ENCODE data around the gene CNTN4.

DNA sequence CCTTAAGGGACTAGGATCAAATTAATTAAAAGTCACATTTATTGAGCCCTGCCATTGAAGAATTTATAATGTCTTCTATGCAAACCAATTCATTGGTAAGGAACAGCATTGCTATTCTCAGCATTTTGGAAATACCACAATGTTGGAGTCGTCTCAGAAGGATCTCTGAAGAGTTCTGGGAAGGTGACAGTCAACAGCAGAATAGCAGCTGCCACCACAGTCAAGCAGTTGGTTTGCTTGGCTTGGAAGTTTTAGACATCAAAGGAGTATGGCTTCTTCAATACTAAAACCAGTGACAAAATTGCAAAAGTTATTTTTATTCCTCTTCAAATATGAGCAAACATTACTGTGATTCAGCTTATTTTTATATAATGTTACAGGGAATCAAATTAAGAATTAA, 167.9 kb downstream of the CNTN4 start:
- TF ChIP-seq, protein P1, sequence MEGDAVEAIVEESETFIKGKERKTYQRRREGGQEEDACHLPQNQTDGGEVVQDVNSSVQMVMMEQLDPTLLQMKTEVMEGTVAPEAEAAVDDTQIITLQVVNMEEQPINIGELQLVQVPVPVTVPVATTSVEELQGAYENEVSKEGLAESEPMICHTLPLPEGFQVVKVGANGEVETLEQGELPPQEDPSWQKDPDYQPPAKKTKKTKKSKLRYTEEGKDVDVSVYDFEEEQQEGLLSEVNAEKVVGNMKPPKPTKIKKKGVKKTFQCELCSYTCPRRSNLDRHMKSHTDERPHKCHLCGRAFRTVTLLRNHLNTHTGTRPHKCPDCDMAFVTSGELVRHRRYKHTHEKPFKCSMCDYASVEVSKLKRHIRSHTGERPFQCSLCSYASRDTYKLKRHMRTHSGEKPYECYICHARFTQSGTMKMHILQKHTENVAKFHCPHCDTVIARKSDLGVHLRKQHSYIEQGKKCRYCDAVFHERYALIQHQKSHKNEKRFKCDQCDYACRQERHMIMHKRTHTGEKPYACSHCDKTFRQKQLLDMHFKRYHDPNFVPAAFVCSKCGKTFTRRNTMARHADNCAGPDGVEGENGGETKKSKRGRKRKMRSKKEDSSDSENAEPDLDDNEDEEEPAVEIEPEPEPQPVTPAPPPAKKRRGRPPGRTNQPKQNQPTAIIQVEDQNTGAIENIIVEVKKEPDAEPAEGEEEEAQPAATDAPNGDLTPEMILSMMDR (IDR thresholded peaks at IDR 0.05; ENCODE audit: low read length), result no peak
- no peak for TF ChIP-seq EZH2 (IDR thresholded peaks at IDR 0.05; ENCODE audit: borderline replicate concordance, low read length)
